Measurements from ENCODE around the gene MAGEC2.

GRCh38 chrX:142204522-142205433 is at the start of gene MAGEC2:
- no peak for TF ChIP-seq CTCF (IDR thresholded peaks at IDR 0.05)
- no peak for TF ChIP-seq POLR2A (IDR thresholded peaks at IDR 0.05)

Measured in prostate gland (tissue), 2 donors.